ENCODE measurements around the gene RSBN1L.

GRCh38 chr7:77651575-77652162, 44.6 kb upstream of the RSBN1L start:
- TF ChIP-seq POLR2A (IDR thresholded peaks at IDR 0.05; ENCODE audit: low read length) (no peak), GATA1 (IDR thresholded peaks at IDR 0.05; ENCODE audit: low read depth, low read length) (no peak)
